IPS-20b (cell line): ENCODE measurements around the gene SCARB1.

Source experiments
- H3K27ac ChIP-seq: one replicate; pipeline ENCODE4 v1.5.1; 2013; ENCODE audit warnings: low read length
- H3K27me3 ChIP-seq: 2 replicates; pipeline ENCODE4 v1.6.1; 2013; ENCODE audit warnings: mild to moderate bottlenecking, low read length, inconsistent platforms; ENCODE audit not compliant: insufficient read depth
- H3K36me3 ChIP-seq: 2 replicates; pipeline ENCODE4 v1.6.1; 2013; ENCODE audit warnings: low read depth, mild to moderate bottlenecking, inconsistent platforms, low read length, moderate library complexity; ENCODE audit not compliant: insufficient read depth
- H3K4me1 ChIP-seq: 2 replicates; pipeline ENCODE4 v1.6.1; 2013; ENCODE audit warnings: mild to moderate bottlenecking, control low read depth, inconsistent platforms, low read length, moderate library complexity; ENCODE audit not compliant: insufficient read depth
- H3K4me3 ChIP-seq: 2 replicates; pipeline ENCODE4 v1.5.1; 2013; ENCODE audit warnings: mild to moderate bottlenecking, low read length, inconsistent platforms
- H3K9ac ChIP-seq: 2 replicates; pipeline ENCODE4 v1.6.1; 2013; ENCODE audit warnings: low read depth, mild to moderate bottlenecking, inconsistent platforms, low read length, moderate library complexity
- H3K9me3 ChIP-seq: 2 replicates; pipeline ENCODE4 v1.6.1; 2013; ENCODE audit warnings: mild to moderate bottlenecking, low read depth, low read length, inconsistent platforms; ENCODE audit not compliant: insufficient read depth

The SCARB1 gene

DNA sequence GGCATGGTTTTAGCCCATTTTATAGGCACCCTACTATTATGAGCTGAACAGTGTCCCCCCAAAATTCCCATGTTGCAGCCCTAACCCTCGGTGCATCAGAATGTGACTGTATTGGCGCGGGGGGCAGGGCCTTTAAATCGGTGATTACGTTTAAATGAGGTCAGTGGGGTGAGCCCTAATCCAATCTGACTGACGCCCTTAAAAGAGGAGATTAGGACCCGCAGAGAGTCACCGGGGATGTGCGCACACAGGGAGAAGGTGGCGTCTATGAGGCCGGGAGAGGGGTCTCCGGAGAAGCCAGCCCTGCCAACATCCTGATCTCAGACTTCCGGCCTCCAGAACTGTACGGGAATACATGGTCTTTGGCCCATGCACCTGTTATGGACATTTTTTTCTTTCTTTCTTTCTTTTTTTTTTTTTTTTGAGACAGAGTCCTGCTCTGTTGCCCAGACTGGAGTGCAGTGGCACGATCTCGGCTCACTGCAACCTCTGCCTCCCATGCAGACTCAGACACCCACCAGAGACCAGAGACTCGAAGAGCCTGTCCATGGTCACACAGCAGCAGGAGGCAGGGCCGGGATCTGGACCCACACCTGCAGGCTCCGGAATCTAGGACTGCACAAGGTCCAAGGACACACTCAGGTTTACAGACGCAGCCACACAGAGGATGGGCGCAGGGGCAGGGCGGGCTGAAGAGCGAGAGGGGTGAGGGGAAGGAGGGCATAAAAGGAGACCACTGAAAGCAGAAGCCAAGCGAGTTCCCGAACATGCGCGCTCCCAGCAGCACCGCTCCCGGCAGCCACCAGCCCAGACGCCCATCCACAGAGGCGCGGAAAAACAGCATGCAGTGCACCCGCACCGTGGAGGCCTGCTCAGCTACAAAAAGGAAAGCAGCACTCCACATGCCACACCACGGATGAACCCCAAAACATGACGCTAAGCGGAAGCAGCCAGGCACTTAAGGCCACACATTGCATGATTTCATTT is 19.0 kb downstream of the SCARB1 start:
- H3K27ac ChIP-seq = no peak overlapping the region

DNA sequence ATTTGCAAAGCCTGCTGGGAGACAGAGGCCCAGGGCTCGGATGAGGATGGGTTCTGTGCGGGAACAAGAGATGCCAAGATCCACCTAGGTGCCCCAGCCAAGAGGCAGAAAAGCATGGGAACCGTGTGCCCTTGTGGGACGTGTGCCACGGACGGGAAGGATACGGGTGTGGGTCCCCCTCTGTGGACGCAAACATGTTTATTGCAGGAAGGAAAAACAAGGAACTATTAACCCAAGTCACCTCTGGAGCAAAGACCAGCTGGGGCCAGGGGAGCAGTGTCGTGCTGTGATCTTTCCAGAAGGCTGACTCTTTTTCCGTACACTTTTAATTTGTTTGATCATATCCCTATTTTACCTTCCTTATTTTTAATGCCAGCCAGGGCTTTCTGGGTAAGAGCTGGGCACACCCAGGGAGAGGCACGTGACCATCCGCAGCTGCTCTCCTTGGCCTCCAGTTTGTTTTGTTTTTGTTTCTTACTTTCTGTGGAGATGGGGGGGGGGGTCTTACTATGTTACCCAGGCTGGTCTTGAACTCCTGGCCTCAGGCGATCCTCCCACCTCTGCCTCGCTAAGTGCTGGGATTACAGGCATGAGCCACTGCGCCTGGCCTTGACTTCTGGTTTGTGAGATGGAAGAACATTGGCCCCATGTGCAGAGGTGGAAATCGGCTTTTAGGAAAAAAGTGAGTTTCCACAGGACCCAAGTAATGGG is 20.7 kb downstream of the SCARB1 start:
- no peak overlapping the region for H3K27ac ChIP-seq
- H3K4me1 ChIP-seq = no peaks in the 10 kb centered on the region; the same call in 1 of the 2 replicates
- H3K36me3 ChIP-seq = no peaks in the 10 kb centered on the region
- H3K9ac ChIP-seq = no peak overlapping the region
- H3K9me3 ChIP-seq = no peaks in the 10 kb centered on the region
- no peaks in the 10 kb centered on the region for H3K27me3 ChIP-seq
- no peak overlapping the region for H3K4me3 ChIP-seq

More for the DNA sequence above, 19.0 kb downstream of the SCARB1 start:
- H3K36me3 ChIP-seq = no peaks in the 10 kb centered on the region
- no peaks in the 10 kb centered on the region; the same call in 1 of the 2 replicates for H3K4me1 ChIP-seq
- H3K9ac ChIP-seq = no peak overlapping the region
- H3K4me3 ChIP-seq = no peak overlapping the region
- no peaks in the 10 kb centered on the region for H3K9me3 ChIP-seq
- no peaks in the 10 kb centered on the region for H3K27me3 ChIP-seq

- Histone ChIP-seq H3K9ac (no peak overlapping the region), H3K27ac (no peak overlapping the region), H3K36me3 (no peaks in the 10 kb centered on the region), H3K4me1 (no peaks in the 10 kb centered on the region; the same call in 1 of the 2 replicates), H3K27me3 (no peaks in the 10 kb centered on the region), H3K4me3 (no peak overlapping the region), H3K9me3 (no peaks in the 10 kb centered on the region)
Measured at GRCh38 chr12:124842073-124842749, 21.5 kb downstream of the SCARB1 start.

DNA sequence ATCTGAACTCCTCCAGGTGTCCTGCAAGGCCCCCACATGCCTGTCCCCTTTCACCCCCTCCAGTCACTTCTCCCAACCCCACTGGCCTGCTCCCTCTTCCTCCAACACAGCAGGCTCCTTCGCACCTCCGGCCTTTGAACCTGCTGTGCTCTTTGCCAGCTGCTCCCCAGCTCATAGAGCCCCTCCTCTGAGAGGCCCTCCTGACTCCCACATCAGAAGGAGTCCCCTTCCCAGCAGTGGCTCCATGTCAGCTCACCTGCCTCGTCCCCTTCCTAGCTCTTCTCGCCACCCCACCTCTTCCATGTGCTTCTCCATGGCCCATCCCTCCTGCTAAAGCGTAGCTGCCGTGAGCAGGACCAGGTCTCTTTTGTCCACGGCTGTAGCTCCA is 22.1 kb downstream of the SCARB1 start:
- Histone ChIP-seq H3K27ac (no peak overlapping the region), H3K27me3 (no peaks in the 10 kb centered on the region), H3K9ac (no peak overlapping the region), H3K4me1 (no peaks in the 10 kb centered on the region; the same call in 1 of the 2 replicates), H3K4me3 (no peak overlapping the region), H3K9me3 (no peaks in the 10 kb centered on the region), H3K36me3 (no peaks in the 10 kb centered on the region)

GRCh38 chr12:124837958-124838803 is 25.5 kb downstream of the SCARB1 start:
- Histone ChIP-seq H3K36me3 (no peaks in the 10 kb centered on the region), H3K9me3 (no peaks in the 10 kb centered on the region), H3K4me1 (peaks cover 8% of the 10 kb centered on the region; the same call in 1 of the 2 replicates), H3K27me3 (no peaks in the 10 kb centered on the region), H3K4me3 (no peak overlapping the region), H3K9ac (no peak overlapping the region), H3K27ac (no peak overlapping the region)

GRCh38 chr12:124837249-124837897 is 26.3 kb downstream of the SCARB1 start:
- no peak overlapping the region for H3K9ac ChIP-seq
- H3K27me3 ChIP-seq = no peaks in the 10 kb centered on the region
- H3K9me3 ChIP-seq = no peaks in the 10 kb centered on the region; the same call in 1 of the 2 replicates
- H3K4me1 ChIP-seq = peaks cover 8% of the 10 kb centered on the region; the same call in 1 of the 2 replicates
- H3K4me3 ChIP-seq = no peak overlapping the region
- no peaks in the 10 kb centered on the region for H3K36me3 ChIP-seq
- no peak overlapping the region for H3K27ac ChIP-seq

DNA sequence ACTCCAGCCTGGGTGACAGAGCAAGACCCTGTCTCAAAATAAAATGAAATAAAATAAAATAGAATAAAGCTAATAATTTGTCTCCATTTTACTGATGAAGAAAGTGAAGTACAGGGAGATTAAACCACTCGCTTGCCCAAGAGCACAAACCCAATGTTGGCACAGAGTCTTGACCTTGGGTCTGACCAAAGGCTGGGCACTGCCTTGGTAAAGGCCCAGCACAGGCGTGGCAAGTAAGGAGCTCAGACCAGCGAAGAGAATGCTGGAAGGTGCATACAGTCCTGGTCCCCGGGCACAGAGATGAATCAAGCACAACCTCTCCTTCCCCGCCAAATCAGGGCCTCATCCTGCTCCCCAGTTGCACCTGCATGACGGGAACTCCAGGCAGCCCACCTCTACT is 26.9 kb downstream of the SCARB1 start:
- Histone ChIP-seq H3K36me3 (no peaks in the 10 kb centered on the region), H3K27me3 (no peaks in the 10 kb centered on the region), H3K4me1 (peaks cover 9% of the 10 kb centered on the region; the same call in 1 of the 2 replicates), H3K27ac (no peak overlapping the region), H3K9me3 (no peaks in the 10 kb centered on the region; the same call in 1 of the 2 replicates), H3K4me3 (no peak overlapping the region), H3K9ac (no peak overlapping the region)

DNA sequence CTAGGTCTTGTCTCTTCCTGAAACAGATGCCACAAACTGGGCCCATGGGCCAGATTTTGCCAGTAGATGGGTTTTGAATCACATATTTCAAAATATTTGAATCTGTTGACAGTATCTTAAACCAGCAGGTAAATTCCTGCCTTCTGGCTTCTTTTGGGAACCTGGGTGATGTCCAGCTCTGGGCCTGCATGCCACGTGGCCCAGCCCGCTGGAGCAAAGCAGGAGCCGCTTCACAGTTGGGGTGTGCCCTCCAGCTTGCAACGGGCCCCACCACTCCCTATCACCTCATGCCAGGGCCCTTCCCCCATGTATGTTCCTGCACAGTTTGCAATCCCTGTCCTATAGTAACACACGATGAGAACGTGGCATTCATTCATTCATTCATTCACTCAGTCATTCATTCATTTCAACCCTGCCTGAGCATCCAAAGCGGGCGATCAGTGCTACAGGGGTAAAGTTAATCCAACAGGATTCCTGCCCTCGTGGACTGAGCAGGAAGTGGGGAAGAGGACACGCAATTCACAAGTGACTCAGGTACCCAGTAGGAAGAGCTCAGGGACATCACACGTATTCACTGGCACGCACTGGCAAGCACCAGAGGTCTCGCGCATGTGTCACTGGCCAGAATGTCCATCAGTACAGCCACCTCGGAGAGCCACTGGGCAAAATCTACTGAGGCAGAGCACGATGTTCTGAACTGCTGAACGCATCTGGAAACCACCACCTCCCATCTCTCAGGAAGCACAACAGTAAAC is 27.8 kb downstream of the SCARB1 start:
- no peak overlapping the region for H3K4me3 ChIP-seq
- no peaks in the 10 kb centered on the region; the same call in 1 of the 2 replicates for H3K9me3 ChIP-seq
- H3K36me3 ChIP-seq = no peaks in the 10 kb centered on the region
- no peak overlapping the region for H3K9ac ChIP-seq
- H3K27ac ChIP-seq = no peak overlapping the region
- peaks cover 11% of the 10 kb centered on the region; the same call in 1 of the 2 replicates for H3K4me1 ChIP-seq
- H3K27me3 ChIP-seq = no peaks in the 10 kb centered on the region

GRCh38 chr12:124834822-124835221 is 28.8 kb downstream of the SCARB1 start:
- H3K27me3 ChIP-seq = no peaks in the 10 kb centered on the region
- no peaks in the 10 kb centered on the region; the same call in 1 of the 2 replicates for H3K9me3 ChIP-seq
- no peaks in the 10 kb centered on the region for H3K36me3 ChIP-seq
- no peak overlapping the region for H3K27ac ChIP-seq
- H3K4me3 ChIP-seq = no peak overlapping the region
- H3K9ac ChIP-seq = no peak overlapping the region
- peaks cover 11% of the 10 kb centered on the region; the same call in 1 of the 2 replicates for H3K4me1 ChIP-seq

DNA sequence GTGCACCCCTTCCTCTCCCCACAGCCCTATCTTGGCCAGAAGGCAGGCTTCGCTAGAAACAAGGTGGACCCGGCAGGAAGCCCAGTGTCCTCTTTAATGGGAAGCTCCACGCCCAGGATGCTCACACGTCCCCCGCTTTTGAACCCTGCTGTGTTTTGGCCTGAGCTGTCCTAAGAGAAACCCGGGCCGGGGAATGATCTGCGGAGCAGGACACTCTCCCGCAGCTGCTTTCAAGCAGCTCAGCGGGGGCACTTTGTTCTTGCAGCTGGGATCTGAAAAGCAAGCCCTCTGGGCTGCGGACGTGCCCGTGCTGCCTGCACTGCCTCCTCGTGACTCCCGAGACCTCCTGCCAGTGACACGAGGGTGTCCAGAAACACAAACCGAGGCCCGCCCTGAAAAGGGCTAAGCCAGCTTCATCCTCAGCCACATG is 30.0 kb downstream of the SCARB1 start:
- Histone ChIP-seq H3K9ac (peak overlapping the region; percentile 32), H3K4me3 (no peak overlapping the region), H3K27ac (no peak overlapping the region), H3K9me3 (no peaks in the 10 kb centered on the region; the same call in 1 of the 2 replicates), H3K36me3 (no peaks in the 10 kb centered on the region), H3K4me1 (peaks cover 11% of the 10 kb centered on the region), H3K27me3 (no peaks in the 10 kb centered on the region)
